ENCODE measurements around the gene REEP5.

GRCh38 chr5:112951124-112951702, 29.2 kb upstream of the REEP5 start:
- TF ChIP-seq CTCF (IDR thresholded peaks at IDR 0.05) (no peak), EZH2phosphoT487 (IDR thresholded peaks at IDR 0.05) (no peak), EZH2 (IDR thresholded peaks at IDR 0.05) (no peak)

Measured in neural progenitor cell (in vitro differentiated cells).